Adrenal gland (tissue), 12 donors: ENCODE results near the gene ABL2. TPM values are rescaled to one million over a fixed set of nuclear protein-coding genes. Genes with fewer than 3 reads are reported as not detected.

Experiments used
- DNase-seq, 7 donors: peaks; one replicate each; pipeline ENCODE4 v3.0.0-alpha.2; 2019 to 2020
- H3K27ac ChIP-seq, 5 donors: fragments of 200-600 bp; sonication (generic) in 4 of 5; 1 replicate in 3 of 5; 2 replicates in 2 of 5; pipeline versions ENCODE4 v1.5.1 to v1.8.0; 2016 to 2020; ENCODE audit warnings: mild to moderate bottlenecking in 1 of 5
- H3K27me3 ChIP-seq: fragments of 200-600 bp; 2 replicates; pipeline ENCODE4 v1.8.0; 2021
- H3K36me3 ChIP-seq, 2 donors: fragments of 200-600 bp; replicated peaks in 1 of 2; 1 replicate in 1 of 2; 2 replicates in 1 of 2; pipeline versions ENCODE4 v1.5.1 to v1.8.0; 2018 to 2022
- H3K4me1 ChIP-seq, 2 donors: fragments of 200-600 bp; replicated peaks in 1 of 2; 1 replicate in 1 of 2; 2 replicates in 1 of 2; pipeline versions ENCODE4 v1.5.1 to v1.8.0; 2018 to 2021
- H3K4me3 ChIP-seq, 4 donors: fragments of 200-600 bp; sonication (generic) in 3 of 4; one replicate each; pipeline ENCODE4 v1.5.1; 2016 to 2018
- H3K9me3 ChIP-seq, 3 donors: fragments of 200-600 bp; sonication (generic) in 1 of 3; replicated peaks in 1 of 3; 1 replicate in 2 of 3; 2 replicates in 1 of 3; pipeline versions ENCODE4 v1.5.1 to v1.8.0; 2016 to 2021
- CTCF ChIP-seq, 6 experiments: fragments of 450-650 bp in 4 of 6; fragments of 200-600 bp in 2 of 6; sonication (generic) in 1 of 6; IDR thresholded peaks; 1 replicate in 5 of 6; 2 replicates in 1 of 6; pipeline versions ENCODE4 v1.5.1 to v1.8.0; 2016 to 2021; ENCODE audit warnings: antibody characterized with exemption in 6 of 6, mild to moderate bottlenecking in 2 of 6, moderate library complexity in 1 of 6
- POLR2A ChIP-seq, 2 donors: fragments of 450-650 bp; IDR thresholded peaks; one replicate each; pipeline ENCODE4 v1.6.1; 2017; ENCODE audit warnings: antibody characterized with exemption in 2 of 2, mild to moderate bottlenecking in 2 of 2, moderate library complexity in 1 of 2
- WGBS, 4 donors: extraction: QIAGEN DNeasy Blood & Tissue Kit in 2 of 4; methylation state at CpG; one replicate each; pipeline versions ENCODE4 v1.1.5 to v1.1.7; 2013 to 2017; 5-methylcytosine and 5-hydroxymethylcytosine counted together
- intact Hi-C, 2 donors: fragments of 100-400 bp; cut with DNase I; formaldehyde crosslinking; loops; one replicate each; pipeline versions ENCODE4 v1.14.1 to v1.15.0; 2022 to 2023
- polyA plus RNA-seq, 3 donors: library from polyadenylated mRNA; stranded (reverse); fragments of 200-250 nt in 2 of 3; fragments of 350-450 nt in 1 of 3; fragmentation: Illumina TruSeq in 1 of 3; extraction: RNeasy Lipid Tissue Mini Kit (QIAGEN cat#74804) in 1 of 3; gene quantifications; one replicate each; pipeline ENCODE4 v1.2.3, GENCODE V29; 2013 to 2014
- total RNA-seq, 9 donors: library from RNA; depleted of rRNA in 4 of 9; stranded (reverse); fragments of >200 nt in 4 of 9; fragments of 120-200 nt in 1 of 9; fragmentation: NEBNext Ultra II Directional in 1 of 9; extraction: Animal tissue kit (Norgen Biotek cat#: 25700) in 1 of 9; gene quantifications; one replicate each; pipeline versions ENCODE4 v1.1.0 to v1.2.4, GENCODE V29; 2013 to 2023
- donor health status: healthy with polysubstance abuse.
- donor health status: Bipolar disorder and iron deficiency.
- donor health status: DM: yes; HTN: yes; CAD: no.
- donor health status: DM: no; HTN: no; CAD: no.
- donor health status: DM: no; HTN: no; CAD: no.
- donor health status: DM: yes; HTN: yes; CAD: no.

Gene ABL2
- total and polyA plus RNA-seq, 12 donors = 2.9 to 21.0 (median 10.0) TPM

GRCh38 chr1:179146476-179146875, 83.0 kb downstream of the ABL2 start:
- Histone ChIP-seq H3K27me3 (no peaks in the 10 kb centered on the region), H3K36me3 (no peaks in the 10 kb centered on the region), H3K4me1 (peaks cover 0 to 19% of the 10 kb centered on the region in 2 donors), H3K27ac (no peak overlapping the region), H3K9me3 (no peaks in the 10 kb centered on the region), H3K4me3 (no peak overlapping the region)
- TF ChIP-seq CTCF (IDR thresholded peaks at IDR 0.05) = no peak
- TF ChIP-seq POLR2A (IDR thresholded peaks at IDR 0.05) = no peak
- intact Hi-C loops = no loop called here
- WGBS, 4 donors = 82 to 95% (median 89%) methylated on average over 5 of the region's 5 CpGs
- DNase-seq = no peak

- Histone ChIP-seq H3K9me3 (no peaks in the 10 kb centered on the region), H3K4me1 (peaks cover 0 to 25% of the 10 kb centered on the region in 2 donors), H3K36me3 (no peaks in the 10 kb centered on the region), H3K4me3 (no peak overlapping the region), H3K27ac (no peak overlapping the region), H3K27me3 (no peaks in the 10 kb centered on the region)
- TF ChIP-seq CTCF (IDR thresholded peaks at IDR 0.05) = no peak
- TF ChIP-seq POLR2A (IDR thresholded peaks at IDR 0.05) = no peak
- WGBS, 4 donors = 97 to 100% (median 98%) methylated on average over 3 of the region's 3 CpGs
- intact Hi-C loops = no loop called here
- DNase-seq = no peak
Measured at GRCh38 chr1:179145521-179145920, 84.0 kb downstream of the ABL2 start.

- Histone ChIP-seq H3K27ac (no peak overlapping the region), H3K9me3 (no peaks in the 10 kb centered on the region), H3K4me1 (peaks cover 0 to 25% of the 10 kb centered on the region in 2 donors), H3K4me3 (no peak overlapping the region), H3K27me3 (no peaks in the 10 kb centered on the region), H3K36me3 (no peaks in the 10 kb centered on the region)
- TF ChIP-seq CTCF (IDR thresholded peaks at IDR 0.05) (no peak), POLR2A (IDR thresholded peaks at IDR 0.05) (no peak)
- 91 to 96% (median 93%) methylated on average over 1 of the region's 1 CpG for WGBS, 4 donors
- intact Hi-C loops = no loop called here
- DNase-seq = no peak
Measured at GRCh38 chr1:179144626-179145025, 84.9 kb downstream of the ABL2 start.

DNA sequence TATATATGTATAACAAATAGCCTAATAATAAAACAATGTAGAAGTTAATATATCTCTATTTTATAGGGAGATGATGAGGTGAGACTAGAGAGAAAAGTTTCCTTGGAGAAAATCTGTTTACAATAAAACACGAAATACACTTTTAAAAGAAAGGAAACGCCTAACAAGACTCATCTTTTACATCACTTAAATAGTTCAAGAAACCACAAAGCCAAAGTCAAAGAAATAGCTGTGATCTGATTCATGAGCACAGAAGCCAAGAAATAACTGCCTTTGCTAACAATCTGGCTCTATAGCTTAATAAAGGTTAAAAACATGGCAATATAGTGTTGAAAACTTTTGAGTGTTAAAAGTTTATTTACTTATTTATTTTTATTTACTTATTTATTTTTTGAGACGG, 86.2 kb downstream of the ABL2 start:
- TF ChIP-seq CTCF (IDR thresholded peaks at IDR 0.05) (no peak), POLR2A (IDR thresholded peaks at IDR 0.05) (no peak)
- Histone ChIP-seq H3K36me3 (no peaks in the 10 kb centered on the region), H3K27me3 (no peaks in the 10 kb centered on the region), H3K9me3 (no peaks in the 10 kb centered on the region), H3K4me1 (peaks cover 0 to 25% of the 10 kb centered on the region in 2 donors), H3K4me3 (no peak overlapping the region), H3K27ac (peak overlapping the region in 1 of 5 donors; percentile 65)
- intact Hi-C loops = no loop called here
- 58 to 78% (median 68%) methylated on average over 3 of the region's 3 CpGs for WGBS, 4 donors
- no peak for DNase-seq
